ENCODE results near the gene REV3L. TPM values are rescaled to one million over a fixed set of nuclear protein-coding genes. Genes with fewer than 3 reads are reported as not detected.
A peak's percentile ranks its signal among the peaks of the same experiment; 100 is the strongest.

The REV3L gene
- total and polyA plus RNA-seq, 2 of the 13 experiments (the other 11 are each of a cell fraction or from before 2014, with no cell fraction given) = 12.8 to 31.3 TPM

- no peak for TF ChIP-seq ZZZ3 (CRISPR knock-in tag; IDR thresholded peaks at IDR 0.05; ENCODE audit: borderline replicate concordance)
- TF ChIP-seq JUND (CRISPR knock-in tag; IDR thresholded peaks at IDR 0.05) = no peak
- TF ChIP-seq TCF7L2 (IDR thresholded peaks at IDR 0.05; ENCODE audit: low read depth, low read length) = no peak
- TF ChIP-seq FLYWCH1 (CRISPR knock-in tag; IDR thresholded peaks at IDR 0.05) = no peak
- TF ChIP-seq ZFP82 (CRISPR knock-in tag; IDR thresholded peaks at IDR 0.05; ENCODE audit: borderline replicate concordance) = no peak
- TF ChIP-seq TBL1XR1 (IDR thresholded peaks at IDR 0.05; ENCODE audit: borderline replicate concordance, low read length, partially characterized antibody) = no peak
- TF ChIP-seq HOMEZ (CRISPR knock-in tag; IDR thresholded peaks at IDR 0.05; ENCODE audit: low read depth) = peak; percentile 83; the same call in 1 of the 2 replicates
- no peak for TF ChIP-seq ZNF781 (CRISPR knock-in tag; IDR thresholded peaks at IDR 0.05; ENCODE audit: borderline replicate concordance, not compliant biosample characterization)
- TF ChIP-seq RFX3 (CRISPR knock-in tag; IDR thresholded peaks at IDR 0.05) = no peak
- no peak for TF ChIP-seq MIER3 (CRISPR knock-in tag; IDR thresholded peaks at IDR 0.05; ENCODE audit: borderline replicate concordance)
- TF ChIP-seq, protein P1, sequence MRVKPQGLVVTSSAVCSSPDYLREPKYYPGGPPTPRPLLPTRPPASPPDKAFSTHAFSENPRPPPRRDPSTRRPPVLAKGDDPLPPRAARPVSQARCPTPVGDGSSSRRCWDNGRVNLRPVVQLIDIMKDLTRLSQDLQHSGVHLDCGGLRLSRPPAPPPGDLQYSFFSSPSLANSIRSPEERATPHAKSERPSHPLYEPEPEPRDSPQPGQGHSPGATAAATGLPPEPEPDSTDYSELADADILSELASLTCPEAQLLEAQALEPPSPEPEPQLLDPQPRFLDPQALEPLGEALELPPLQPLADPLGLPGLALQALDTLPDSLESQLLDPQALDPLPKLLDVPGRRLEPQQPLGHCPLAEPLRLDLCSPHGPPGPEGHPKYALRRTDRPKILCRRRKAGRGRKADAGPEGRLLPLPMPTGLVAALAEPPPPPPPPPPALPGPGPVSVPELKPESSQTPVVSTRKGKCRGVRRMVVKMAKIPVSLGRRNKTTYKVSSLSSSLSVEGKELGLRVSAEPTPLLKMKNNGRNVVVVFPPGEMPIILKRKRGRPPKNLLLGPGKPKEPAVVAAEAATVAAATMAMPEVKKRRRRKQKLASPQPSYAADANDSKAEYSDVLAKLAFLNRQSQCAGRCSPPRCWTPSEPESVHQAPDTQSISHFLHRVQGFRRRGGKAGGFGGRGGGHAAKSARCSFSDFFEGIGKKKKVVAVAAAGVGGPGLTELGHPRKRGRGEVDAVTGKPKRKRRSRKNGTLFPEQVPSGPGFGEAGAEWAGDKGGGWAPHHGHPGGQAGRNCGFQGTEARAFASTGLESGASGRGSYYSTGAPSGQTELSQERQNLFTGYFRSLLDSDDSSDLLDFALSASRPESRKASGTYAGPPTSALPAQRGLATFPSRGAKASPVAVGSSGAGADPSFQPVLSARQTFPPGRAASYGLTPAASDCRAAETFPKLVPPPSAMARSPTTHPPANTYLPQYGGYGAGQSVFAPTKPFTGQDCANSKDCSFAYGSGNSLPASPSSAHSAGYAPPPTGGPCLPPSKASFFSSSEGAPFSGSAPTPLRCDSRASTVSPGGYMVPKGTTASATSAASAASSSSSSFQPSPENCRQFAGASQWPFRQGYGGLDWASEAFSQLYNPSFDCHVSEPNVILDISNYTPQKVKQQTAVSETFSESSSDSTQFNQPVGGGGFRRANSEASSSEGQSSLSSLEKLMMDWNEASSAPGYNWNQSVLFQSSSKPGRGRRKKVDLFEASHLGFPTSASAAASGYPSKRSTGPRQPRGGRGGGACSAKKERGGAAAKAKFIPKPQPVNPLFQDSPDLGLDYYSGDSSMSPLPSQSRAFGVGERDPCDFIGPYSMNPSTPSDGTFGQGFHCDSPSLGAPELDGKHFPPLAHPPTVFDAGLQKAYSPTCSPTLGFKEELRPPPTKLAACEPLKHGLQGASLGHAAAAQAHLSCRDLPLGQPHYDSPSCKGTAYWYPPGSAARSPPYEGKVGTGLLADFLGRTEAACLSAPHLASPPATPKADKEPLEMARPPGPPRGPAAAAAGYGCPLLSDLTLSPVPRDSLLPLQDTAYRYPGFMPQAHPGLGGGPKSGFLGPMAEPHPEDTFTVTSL (CRISPR knock-in tag; IDR thresholded peaks at IDR 0.05; ENCODE audit: borderline replicate concordance) = peak; percentile 43; the same call in 1 of the 2 replicates
- no peak for TF ChIP-seq ZNF264 (CRISPR knock-in tag; IDR thresholded peaks at IDR 0.05)
- TF ChIP-seq SP5 (CRISPR knock-in tag; IDR thresholded peaks at IDR 0.05; ENCODE audit: borderline replicate concordance, low read depth) = no peak
- TF ChIP-seq ZC3H4 (CRISPR knock-in tag; IDR thresholded peaks at IDR 0.05; ENCODE audit: borderline replicate concordance) = no peak
- no peak for TF ChIP-seq TOPORS (CRISPR knock-in tag; IDR thresholded peaks at IDR 0.05)
- TF ChIP-seq MTA1 (CRISPR knock-in tag; IDR thresholded peaks at IDR 0.05; ENCODE audit: borderline replicate concordance) = no peak
- TF ChIP-seq PITX1 (CRISPR knock-in tag; IDR thresholded peaks at IDR 0.05) = no peak
- no peak for TF ChIP-seq ZNF569 (CRISPR knock-in tag; IDR thresholded peaks at IDR 0.05; ENCODE audit: borderline replicate concordance)
- TF ChIP-seq SRSF4 (IDR thresholded peaks at IDR 0.05; ENCODE audit: low read depth, low read length, poor library complexity, severe bottlenecking) = no peak
- TF ChIP-seq NR2C2 (CRISPR knock-in tag; IDR thresholded peaks at IDR 0.05; ENCODE audit: borderline replicate concordance) = no peak
- TF ChIP-seq EZH2 (conservative IDR thresholded peaks at IDR 0.05; ENCODE audit: low read depth, low read length) = no peak
- TF ChIP-seq FOXO4 (CRISPR knock-in tag; conservative IDR thresholded peaks at IDR 0.05) = no peak
These were observed 47.2 kb upstream of the REV3L start (continued) for GRCh38 chr6:111530218-111530617.

Measured in HepG2 (cell line).